Measurements from ENCODE around the gene STAP1. TPM values are rescaled to one million over a fixed set of nuclear protein-coding genes. Genes with fewer than 3 reads are reported as not detected.

Gene STAP1
- polyA plus RNA-seq, 1 donor: 0.52 TPM

GRCh38 chr4:67554096-67554495 is 4.4 kb upstream of the STAP1 start:
- Histone ChIP-seq H3K4me1 (ENCODE audit: control insufficient read depth, insufficient read depth, low read length) (no peaks in the 10 kb centered on the region), H3K27ac (ENCODE audit: low read length) (no peak overlapping the region), H3K27me3 (ENCODE audit: control insufficient read depth, insufficient read depth, low read length) (no peaks in the 10 kb centered on the region), H3K9me3 (ENCODE audit: control insufficient read depth, low read depth, low read length) (no peaks in the 10 kb centered on the region), H3K36me3 (ENCODE audit: control insufficient read depth, insufficient read depth, low read length) (no peaks in the 10 kb centered on the region), H3K4me3 (ENCODE audit: low read length) (no peak overlapping the region)
- 93% methylated on average over 3 of the region's 3 CpGs for WGBS (ENCODE audit: insufficient coverage, low lambda C conversion rate)
- DNase-seq: no peak

GRCh38 chr4:67555447-67555846 is 3.1 kb upstream of the STAP1 start:
- H3K27me3 ChIP-seq (ENCODE audit: control insufficient read depth, insufficient read depth, low read length): no peaks in the 10 kb centered on the region
- no peak overlapping the region for H3K27ac ChIP-seq (ENCODE audit: low read length)
- no peaks in the 10 kb centered on the region for H3K36me3 ChIP-seq (ENCODE audit: control insufficient read depth, insufficient read depth, low read length)
- DNase-seq: no peak
- H3K4me1 ChIP-seq (ENCODE audit: control insufficient read depth, insufficient read depth, low read length): no peaks in the 10 kb centered on the region
- H3K4me3 ChIP-seq (ENCODE audit: low read length): no peak overlapping the region
- no peaks in the 10 kb centered on the region for H3K9me3 ChIP-seq (ENCODE audit: control insufficient read depth, low read depth, low read length)
- 87% methylated on average over 2 of the region's 3 CpGs for WGBS (ENCODE audit: insufficient coverage, low lambda C conversion rate)

- H3K9me3 ChIP-seq (ENCODE audit: control insufficient read depth, low read depth, low read length): no peaks in the 10 kb centered on the region
- no peak for DNase-seq
- no peak overlapping the region for H3K4me3 ChIP-seq (ENCODE audit: low read length)
- H3K36me3 ChIP-seq (ENCODE audit: control insufficient read depth, insufficient read depth, low read length): no peaks in the 10 kb centered on the region
- H3K27ac ChIP-seq (ENCODE audit: low read length): no peak overlapping the region
- WGBS (ENCODE audit: insufficient coverage, low lambda C conversion rate): 89% methylated on average over 1 of the region's 2 CpGs
- H3K4me1 ChIP-seq (ENCODE audit: control insufficient read depth, insufficient read depth, low read length): no peaks in the 10 kb centered on the region
- H3K27me3 ChIP-seq (ENCODE audit: control insufficient read depth, insufficient read depth, low read length): no peaks in the 10 kb centered on the region
These were observed 2.1 kb upstream of the STAP1 start for GRCh38 chr4:67556436-67556835.

DNA sequence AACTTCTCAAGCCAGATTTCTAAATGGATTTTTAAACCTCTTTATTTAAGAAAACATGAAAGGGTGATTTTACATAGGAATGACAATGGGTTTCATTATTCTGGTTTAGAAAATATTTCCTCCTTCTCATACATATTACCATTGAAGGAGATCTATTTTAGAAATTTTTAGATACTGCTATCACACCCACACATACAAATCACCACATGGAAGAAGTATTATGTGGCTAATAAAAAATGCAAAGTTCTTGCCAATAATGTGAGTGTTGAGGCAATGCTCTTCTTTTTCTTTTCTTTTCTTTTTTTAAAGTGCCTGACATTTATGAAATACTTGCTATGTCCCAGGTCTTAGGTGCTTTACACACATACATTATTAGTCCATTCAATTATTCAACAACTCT is 6.8 kb downstream of the STAP1 start:
- no peak for DNase-seq
- H3K4me3 ChIP-seq (ENCODE audit: low read length): no peak overlapping the region

DNA sequence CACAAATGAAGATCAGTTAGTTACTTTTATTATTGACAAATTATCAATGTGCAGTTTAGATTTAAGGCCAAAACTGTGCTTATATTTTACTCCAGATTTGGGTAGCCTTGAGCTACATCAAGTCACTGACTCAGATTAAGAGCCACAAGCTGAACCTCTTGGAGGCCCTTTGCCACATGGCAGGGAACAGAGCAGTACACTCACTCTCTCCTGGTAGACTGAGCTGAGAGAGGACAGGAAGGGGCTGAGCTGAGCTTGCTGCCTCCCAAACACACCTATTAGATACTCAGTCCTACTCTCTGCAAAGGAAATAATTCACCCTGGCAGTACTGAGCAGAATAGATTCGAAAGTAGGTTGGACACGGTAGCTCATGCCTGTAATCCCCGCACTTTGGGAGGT is 7.8 kb downstream of the STAP1 start:
- Histone ChIP-seq H3K4me3 (ENCODE audit: low read length) (no peak overlapping the region), H3K27me3 (ENCODE audit: control insufficient read depth, insufficient read depth, low read length) (no peaks in the 10 kb centered on the region), H3K9me3 (ENCODE audit: control insufficient read depth, low read depth, low read length) (no peaks in the 10 kb centered on the region), H3K27ac (ENCODE audit: low read length) (no peak overlapping the region), H3K4me1 (ENCODE audit: control insufficient read depth, insufficient read depth, low read length) (no peaks in the 10 kb centered on the region), H3K36me3 (ENCODE audit: control insufficient read depth, insufficient read depth, low read length) (no peaks in the 10 kb centered on the region)
- WGBS (ENCODE audit: insufficient coverage, low lambda C conversion rate): no CpG with 5 or more reads among the region's 3 CpGs
- no peak for DNase-seq

More for the DNA sequence above, 6.8 kb downstream of the STAP1 start:
- Histone ChIP-seq H3K27me3 (ENCODE audit: control insufficient read depth, insufficient read depth, low read length) (no peaks in the 10 kb centered on the region), H3K36me3 (ENCODE audit: control insufficient read depth, insufficient read depth, low read length) (no peaks in the 10 kb centered on the region), H3K9me3 (ENCODE audit: control insufficient read depth, low read depth, low read length) (no peaks in the 10 kb centered on the region), H3K4me1 (ENCODE audit: control insufficient read depth, insufficient read depth, low read length) (no peaks in the 10 kb centered on the region), H3K27ac (ENCODE audit: low read length) (no peak overlapping the region)

- no peaks in the 10 kb centered on the region for H3K27me3 ChIP-seq (ENCODE audit: control insufficient read depth, insufficient read depth, low read length)
- no peaks in the 10 kb centered on the region for H3K9me3 ChIP-seq (ENCODE audit: control insufficient read depth, low read depth, low read length)
- H3K36me3 ChIP-seq (ENCODE audit: control insufficient read depth, insufficient read depth, low read length): no peaks in the 10 kb centered on the region
- no peak for DNase-seq
- H3K4me1 ChIP-seq (ENCODE audit: control insufficient read depth, insufficient read depth, low read length): no peaks in the 10 kb centered on the region
- no peak overlapping the region for H3K27ac ChIP-seq (ENCODE audit: low read length)
- no CpG with 5 or more reads among the region's 2 CpGs for WGBS (ENCODE audit: insufficient coverage, low lambda C conversion rate)
- H3K4me3 ChIP-seq (ENCODE audit: low read length): no peak overlapping the region
These were observed 10.3 kb downstream of the STAP1 start for GRCh38 chr4:67568820-67569219.

DNA sequence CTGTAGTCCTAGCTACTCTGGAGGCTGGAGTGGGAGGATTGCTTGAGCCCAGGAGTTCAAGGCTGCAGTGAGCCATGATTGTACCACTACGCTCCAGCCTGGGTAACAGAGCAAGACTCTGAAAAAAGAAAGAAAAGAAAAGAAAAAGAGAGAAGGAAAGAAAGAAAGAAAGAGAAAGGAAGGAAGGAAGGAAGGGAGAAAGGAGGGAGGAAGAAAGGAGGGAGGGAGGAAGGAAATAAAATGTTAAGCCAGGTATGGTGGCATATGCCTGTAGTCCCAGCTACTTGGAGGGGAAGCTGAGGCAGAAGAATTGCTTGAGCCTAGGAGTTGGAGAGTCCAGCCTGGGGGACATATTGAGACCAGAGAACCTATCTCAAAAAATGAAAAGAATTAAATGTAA is 12.0 kb downstream of the STAP1 start:
- 100% methylated on average over 1 of the region's 1 CpG for WGBS (ENCODE audit: insufficient coverage, low lambda C conversion rate)
- Histone ChIP-seq H3K36me3 (ENCODE audit: control insufficient read depth, insufficient read depth, low read length) (no peaks in the 10 kb centered on the region), H3K27ac (ENCODE audit: low read length) (no peak overlapping the region), H3K4me1 (ENCODE audit: control insufficient read depth, insufficient read depth, low read length) (no peaks in the 10 kb centered on the region), H3K27me3 (ENCODE audit: control insufficient read depth, insufficient read depth, low read length) (no peaks in the 10 kb centered on the region), H3K4me3 (ENCODE audit: low read length) (no peak overlapping the region), H3K9me3 (ENCODE audit: control insufficient read depth, low read depth, low read length) (no peaks in the 10 kb centered on the region)
- DNase-seq: no peak

GRCh38 chr4:67571975-67572374 is 13.4 kb downstream of the STAP1 start:
- H3K9me3 ChIP-seq (ENCODE audit: control insufficient read depth, low read depth, low read length): no peaks in the 10 kb centered on the region
- no peak overlapping the region for H3K27ac ChIP-seq (ENCODE audit: low read length)
- no peak overlapping the region for H3K4me3 ChIP-seq (ENCODE audit: low read length)
- H3K4me1 ChIP-seq (ENCODE audit: control insufficient read depth, insufficient read depth, low read length): no peaks in the 10 kb centered on the region
- no peak for DNase-seq
- no CpG with 5 or more reads among the region's 1 CpG for WGBS (ENCODE audit: insufficient coverage, low lambda C conversion rate)
- H3K36me3 ChIP-seq (ENCODE audit: control insufficient read depth, insufficient read depth, low read length): no peaks in the 10 kb centered on the region
- H3K27me3 ChIP-seq (ENCODE audit: control insufficient read depth, insufficient read depth, low read length): no peaks in the 10 kb centered on the region

- Histone ChIP-seq H3K9me3 (ENCODE audit: control insufficient read depth, low read depth, low read length) (no peaks in the 10 kb centered on the region), H3K4me1 (ENCODE audit: control insufficient read depth, insufficient read depth, low read length) (no peaks in the 10 kb centered on the region), H3K27me3 (ENCODE audit: control insufficient read depth, insufficient read depth, low read length) (no peaks in the 10 kb centered on the region), H3K27ac (ENCODE audit: low read length) (no peak overlapping the region), H3K4me3 (ENCODE audit: low read length) (no peak overlapping the region), H3K36me3 (ENCODE audit: control insufficient read depth, insufficient read depth, low read length) (no peaks in the 10 kb centered on the region)
- DNase-seq: no peak
These were observed 14.7 kb downstream of the STAP1 start for GRCh38 chr4:67573193-67573592.

GRCh38 chr4:67575232-67576058 is 16.9 kb downstream of the STAP1 start:
- no peak overlapping the region for H3K27ac ChIP-seq (ENCODE audit: low read length)
- no peak for DNase-seq
- WGBS (ENCODE audit: insufficient coverage, low lambda C conversion rate): 64% methylated on average over 5 of the region's 13 CpGs
- H3K4me1 ChIP-seq (ENCODE audit: control insufficient read depth, insufficient read depth, low read length): no peaks in the 10 kb centered on the region
- H3K36me3 ChIP-seq (ENCODE audit: control insufficient read depth, insufficient read depth, low read length): no peaks in the 10 kb centered on the region
- H3K27me3 ChIP-seq (ENCODE audit: control insufficient read depth, insufficient read depth, low read length): no peaks in the 10 kb centered on the region
- H3K9me3 ChIP-seq (ENCODE audit: control insufficient read depth, low read depth, low read length): no peaks in the 10 kb centered on the region
- H3K4me3 ChIP-seq (ENCODE audit: low read length): no peak overlapping the region

DNA sequence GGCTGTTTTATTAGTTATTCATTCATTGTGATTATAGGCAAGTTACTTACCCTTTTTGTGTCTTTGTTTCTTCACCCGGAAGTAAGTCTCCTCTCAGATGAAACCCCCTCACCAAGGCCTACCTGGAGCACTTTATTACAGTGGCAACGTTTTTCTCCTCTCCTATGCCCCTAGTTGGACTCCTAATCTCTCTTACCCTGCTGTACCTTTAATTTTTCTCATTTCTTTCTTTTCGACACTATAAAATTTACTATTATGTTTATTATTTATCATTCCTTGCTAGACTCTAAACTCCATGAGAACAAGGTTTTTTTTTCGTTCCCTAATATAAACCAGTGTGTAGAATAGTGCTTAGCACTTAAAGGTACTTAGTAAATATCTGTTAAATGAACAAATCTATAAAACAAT is 17.5 kb downstream of the STAP1 start:
- H3K27ac ChIP-seq (ENCODE audit: low read length): no peak overlapping the region
- no peaks in the 10 kb centered on the region for H3K4me1 ChIP-seq (ENCODE audit: control insufficient read depth, insufficient read depth, low read length)
- no peak for DNase-seq
- no peaks in the 10 kb centered on the region for H3K27me3 ChIP-seq (ENCODE audit: control insufficient read depth, insufficient read depth, low read length)
- H3K36me3 ChIP-seq (ENCODE audit: control insufficient read depth, insufficient read depth, low read length): no peaks in the 10 kb centered on the region
- 84% methylated on average over 4 of the region's 4 CpGs for WGBS (ENCODE audit: insufficient coverage, low lambda C conversion rate)
- no peaks in the 10 kb centered on the region for H3K9me3 ChIP-seq (ENCODE audit: control insufficient read depth, low read depth, low read length)
- no peak overlapping the region for H3K4me3 ChIP-seq (ENCODE audit: low read length)

All from large intestine (tissue), 3 donors.